ENCODE results near the gene SLC9A9.

GRCh38 chr3:143806038-143806437 lies 42.2 kb downstream of the SLC9A9 start:
- TF ChIP-seq EZH2 (IDR thresholded peaks at IDR 0.05; ENCODE audit: low read length): no peak
- no peak for TF ChIP-seq CTCF (optimal IDR thresholded peaks at IDR 0.05 in 1 of 3, IDR thresholded peaks at IDR 0.05 in 1 of 3, conservative IDR thresholded peaks at IDR 0.05 in 1 of 3; ENCODE audit: extremely low read depth in 1 of 3, insufficient read depth in 2 of 3, low read length in 3 of 3)

Data from keratinocyte (primary cell).